ENCODE results near the gene ARIH2. TPM values are rescaled to one million over a fixed set of nuclear protein-coding genes. Genes with fewer than 3 reads are reported as not detected.

ARIH2 gene
- total RNA-seq, 4 donors from 2014 or later = 118 to 176 (median 143) TPM

- peaks cover 0 to 28% of the 10 kb centered on the region in 2 donors for H3K36me3 ChIP-seq
- ATAC-seq (no peak), DNase-seq (no peak)
- peaks cover 43 to 53% of the 10 kb centered on the region in 2 donors for H3K4me1 ChIP-seq
- H3K9me3 ChIP-seq = no peaks in the 10 kb centered on the region
- no peak for TF ChIP-seq POLR2A (IDR thresholded peaks at IDR 0.05)
- TF ChIP-seq CTCF (IDR thresholded peaks at IDR 0.05 in 4 of 5, conservative IDR thresholded peaks at IDR 0.05 in 1 of 5) = no peak
- no peak overlapping the region for H3K4me3 ChIP-seq
- H3K27ac ChIP-seq = no peak overlapping the region
- in situ Hi-C loops (cut with MboI; ENCODE audit: low sequenced_read_pairs in 4 of 4) (no loop called here), intact Hi-C loops (cut with DNase I; ENCODE audit: low total_unique reads) (no loop called here)
- no peaks in the 10 kb centered on the region for H3K27me3 ChIP-seq
Observed at GRCh38 chr3:49015765-49016164, 97.1 kb downstream of the ARIH2 start.

DNA sequence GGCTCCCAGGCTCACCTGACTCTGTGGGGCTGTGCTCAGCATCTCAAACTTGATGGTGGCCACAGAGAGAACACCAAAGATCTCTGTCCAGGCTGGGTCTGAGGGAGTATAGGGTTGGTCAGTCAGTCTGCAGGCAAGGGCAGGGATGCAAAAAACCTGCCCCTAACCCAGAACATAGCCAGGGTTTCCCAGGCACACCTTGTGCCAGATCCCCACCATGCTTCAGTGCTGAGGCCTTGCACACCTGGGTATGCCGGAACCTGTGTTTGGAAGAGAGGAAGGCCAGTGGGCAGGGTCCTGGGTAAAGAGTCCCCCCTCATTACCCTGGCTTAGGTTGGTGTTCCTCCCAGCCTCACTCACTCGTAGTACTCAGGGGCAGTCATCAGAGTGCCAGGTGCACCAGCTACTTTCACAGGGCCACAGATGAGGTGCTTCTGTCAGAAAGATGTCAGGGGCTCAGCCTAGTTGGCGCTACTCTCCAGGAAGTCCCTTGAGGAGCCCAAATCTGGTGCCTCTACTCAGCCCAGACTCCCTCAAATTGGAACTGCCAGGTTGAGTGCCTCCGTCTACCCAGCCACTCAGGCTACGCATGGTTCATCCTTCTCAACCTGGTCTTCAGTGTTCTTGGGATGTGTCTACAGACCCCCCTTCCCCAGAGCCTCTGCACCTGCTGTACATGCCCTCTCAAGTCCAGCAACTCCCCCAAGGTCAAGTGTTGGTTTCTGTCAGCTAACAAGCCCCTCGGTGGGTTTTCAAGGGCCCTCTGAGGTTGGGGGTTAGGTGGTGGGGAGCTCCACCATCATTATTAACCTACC lies 98.0 kb downstream of the ARIH2 start:
- Histone ChIP-seq H3K27me3 (no peaks in the 10 kb centered on the region), H3K36me3 (peaks cover 0 to 28% of the 10 kb centered on the region in 2 donors), H3K9me3 (no peaks in the 10 kb centered on the region), H3K27ac (peak overlapping the region in 1 of 4 donors; percentile 84), H3K4me1 (peaks cover 42 to 54% of the 10 kb centered on the region in 2 donors), H3K4me3 (no peak overlapping the region)
- in situ Hi-C loops (cut with MboI; ENCODE audit: low sequenced_read_pairs in 4 of 4) = no loop called here
- TF ChIP-seq POLR2A (IDR thresholded peaks at IDR 0.05) (no peak), CTCF (IDR thresholded peaks at IDR 0.05 in 4 of 5, conservative IDR thresholded peaks at IDR 0.05 in 1 of 5) (no peak)
- intact Hi-C loops (cut with DNase I; ENCODE audit: low total_unique reads) = no loop called here
- DNase-seq (no peak), ATAC-seq (no peak)

DNA sequence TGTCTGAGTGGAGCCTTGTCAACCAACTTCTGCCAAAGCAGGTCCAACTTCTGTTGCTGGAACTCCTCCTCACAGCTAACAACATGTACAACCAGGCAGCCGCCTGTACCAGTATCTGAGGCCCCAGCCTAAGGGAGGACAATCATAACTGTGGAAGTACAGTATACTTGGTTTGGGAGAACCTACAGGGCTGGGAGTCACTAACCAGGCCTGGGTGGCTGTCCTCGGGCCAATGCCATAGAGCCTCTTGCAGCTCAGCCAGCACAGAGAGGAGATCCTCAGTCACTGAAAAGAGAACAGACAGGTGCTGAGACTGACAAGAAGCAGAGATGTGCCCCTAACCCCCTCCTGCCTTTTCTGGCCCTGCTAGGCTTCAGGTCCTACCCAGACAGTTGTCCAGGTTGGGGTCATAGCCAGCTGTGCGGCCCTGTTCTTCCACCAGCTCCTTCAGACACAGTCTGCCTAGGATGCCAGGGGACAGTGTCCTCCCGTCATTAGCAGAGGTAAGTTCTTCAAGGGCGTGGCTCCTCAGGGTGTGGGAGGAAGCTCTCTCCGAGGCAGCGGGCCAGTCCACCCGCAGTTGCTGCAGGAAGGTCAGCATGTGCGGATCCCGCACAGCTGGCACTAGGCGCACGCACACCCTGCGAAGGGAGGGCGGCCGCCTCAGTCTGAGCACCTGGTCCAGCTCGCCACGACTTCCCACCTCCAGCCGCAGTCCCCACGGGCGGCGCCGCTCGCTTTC lies 98.8 kb downstream of the ARIH2 start:
- Histone ChIP-seq H3K36me3 (peaks cover 0 to 28% of the 10 kb centered on the region in 2 donors), H3K4me3 (peak overlapping the region; percentile 88 to 96 (median 90)), H3K27ac (peak overlapping the region; percentile 78 to 87 (median 82)), H3K9me3 (no peaks in the 10 kb centered on the region), H3K4me1 (peaks cover 34 to 48% of the 10 kb centered on the region in 2 donors), H3K27me3 (no peaks in the 10 kb centered on the region)
- in situ Hi-C loops (cut with MboI; ENCODE audit: low sequenced_read_pairs in 4 of 4) = no loop called here
- intact Hi-C loops (cut with DNase I; ENCODE audit: low total_unique reads) = no loop called here
- no peak for DNase-seq
- TF ChIP-seq CTCF (IDR thresholded peaks at IDR 0.05 in 4 of 5, conservative IDR thresholded peaks at IDR 0.05 in 1 of 5) = no peak
- ATAC-seq = no peak

DNA sequence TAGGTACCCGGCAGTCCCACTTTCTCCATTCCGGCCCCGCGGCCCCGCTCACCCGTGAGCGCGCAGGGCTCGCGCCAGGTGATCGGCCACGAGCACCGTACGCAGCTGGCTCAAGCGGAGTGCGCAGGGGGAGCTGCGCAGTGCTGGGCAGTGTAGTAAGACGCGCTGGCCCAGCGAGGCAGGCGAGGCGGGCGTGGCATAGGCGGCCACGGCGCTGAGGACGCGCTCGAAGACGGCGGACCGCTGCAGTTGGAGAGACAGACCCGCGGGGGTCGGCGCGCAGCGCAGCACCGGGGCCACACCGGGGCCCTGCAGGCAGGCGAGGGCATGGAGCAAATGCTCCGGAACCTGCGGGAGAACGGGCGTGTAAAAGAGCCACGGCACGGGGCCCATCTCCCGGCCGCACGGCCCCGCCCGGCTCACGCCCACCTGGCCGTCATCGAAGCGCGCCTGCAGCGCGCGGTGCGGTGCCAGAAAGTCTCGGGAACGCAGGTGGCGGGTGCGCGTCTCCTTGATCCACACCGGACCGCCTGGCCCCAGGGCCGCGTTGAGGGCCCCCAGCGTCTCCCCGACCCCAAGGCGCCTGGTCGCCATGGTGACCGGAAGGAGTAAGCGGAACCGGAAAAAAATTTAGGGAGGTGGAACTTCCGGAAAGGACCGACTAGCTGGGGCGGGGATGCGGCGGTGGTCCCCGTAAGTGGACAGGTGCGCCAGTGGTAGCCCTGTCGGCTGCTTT lies 99.5 kb downstream of the ARIH2 start, which contains the start of gene DALRD3:
Gene DALRD3, minus strand, starts transcription at position 610 of the 736 bp plus-strand sequence. Its CDS starts 16 bp downstream, at position 594.
- H3K4me3 ChIP-seq = peak within 1 kb of the TSS; percentile 88 to 96 (median 90)
- ATAC-seq (no peak), DNase-seq (peak in 1 of 2 donors; percentile 40)
- in situ Hi-C loops (cut with MboI; ENCODE audit: low sequenced_read_pairs in 4 of 4) (no loop called here), intact Hi-C loops (cut with DNase I; ENCODE audit: low total_unique reads) (no loop called here)
- no peaks in the 10 kb centered on the region for H3K27me3 ChIP-seq
- no peaks in the 10 kb centered on the region for H3K9me3 ChIP-seq
- peaks cover 36 to 48% of the 10 kb centered on the region in 2 donors for H3K4me1 ChIP-seq
- peaks cover 0 to 29% of the 10 kb centered on the region in 2 donors for H3K36me3 ChIP-seq
- TF ChIP-seq CTCF (IDR thresholded peaks at IDR 0.05 in 4 of 5, conservative IDR thresholded peaks at IDR 0.05 in 1 of 5) = no peak
- TF ChIP-seq POLR2A (IDR thresholded peaks at IDR 0.05) = peak; percentile 26 to 65
- H3K27ac ChIP-seq = peak within 1 kb of the TSS; percentile 78 to 100 (median 84)

Measured in gastrocnemius medialis (tissue), 4 donors.